CD4-positive, alpha-beta T cell treated with Interferon alpha-2 for 1 hour (primary cell): ENCODE measurements around the gene H1-8.

ENCODE experiments used
- DNase-seq, 2 donors: peaks; one replicate each; pipeline ENCODE4 v3.0.0-alpha.2; 2020 to 2022

Gene H1-8

GRCh38 chr3:129596194-129597086, 53.5 kb downstream of the H1-8 start:
- DNase-seq = no peak

- no peak for DNase-seq
Measured at GRCh38 chr3:129597087-129597999, 54.4 kb downstream of the H1-8 start.

- DNase-seq = no peak
Measured at GRCh38 chr3:129598000-129598381, 55.0 kb downstream of the H1-8 start.

- no peak for DNase-seq
Measured at GRCh38 chr3:129598484-129598883, 55.5 kb downstream of the H1-8 start.

DNA sequence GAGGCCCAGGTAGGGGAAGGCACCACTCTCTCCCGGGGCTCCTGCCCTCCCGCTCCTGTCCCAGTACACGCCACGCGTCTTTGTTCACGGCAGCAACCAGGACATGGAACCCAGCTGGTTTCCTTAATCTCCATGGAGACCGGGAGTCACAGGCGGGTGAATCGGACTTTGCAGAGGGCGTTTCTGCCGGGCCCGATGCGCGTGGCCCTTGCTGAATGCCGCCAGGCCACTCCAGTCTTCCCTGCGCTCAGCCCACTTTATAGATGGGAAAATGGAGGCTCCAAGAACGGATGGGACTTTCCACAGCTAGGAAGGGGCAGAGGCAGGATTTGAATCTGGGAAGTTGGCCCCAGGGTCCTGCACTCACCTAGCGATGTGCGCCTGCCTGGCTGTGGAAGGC, 56.1 kb downstream of the H1-8 start:
- no peak for DNase-seq

GRCh38 chr3:129599607-129600006, 56.6 kb downstream of the H1-8 start:
- DNase-seq = peak in 1 of 2 donors; percentile 66

- no peak for DNase-seq
Measured at GRCh38 chr3:129600348-129600747, 57.4 kb downstream of the H1-8 start.
